Gastrocnemius medialis (tissue), 4 donors: ENCODE data around the gene ANO3. TPM values are rescaled to one million over a fixed set of nuclear protein-coding genes. Genes with fewer than 3 reads are reported as not detected.
A peak's percentile ranks its signal among the peaks of the same experiment; 100 is the strongest.

Experiments used
- ATAC-seq, 2 donors: fragments of 150-250 bp; one replicate each; pipeline ENCODE4 v1.9.1; 2016
- DNase-seq, 2 donors: peaks; one replicate each; pipeline ENCODE4 v3.0.0-alpha.2; 2019
- H3K27ac ChIP-seq, 4 donors: fragments of 200-600 bp; sonication (generic); 1 replicate in 1 of 4; 2 replicates in 3 of 4; pipeline ENCODE4 v1.5.1; 2016 to 2018; ENCODE audit warnings: mild to moderate bottlenecking in 2 of 4, moderate library complexity in 1 of 4
- H3K27me3 ChIP-seq, 3 donors: fragments of 200-600 bp; sonication (generic) in 2 of 3; 1 replicate in 1 of 3; 2 replicates in 2 of 3; pipeline versions ENCODE4 v1.5.1 to v1.6.0; 2016 to 2019; ENCODE audit warnings: mild to moderate bottlenecking in 1 of 3, moderate library complexity in 1 of 3
- H3K36me3 ChIP-seq, 2 donors: fragments of 200-600 bp; sonication (generic) in 1 of 2; one replicate each; pipeline ENCODE4 v1.5.1; 2017 to 2018
- H3K4me1 ChIP-seq, 2 donors: fragments of 200-600 bp; sonication (generic) in 1 of 2; one replicate each; pipeline ENCODE4 v1.5.1; 2016 to 2017; ENCODE audit warnings: mild to moderate bottlenecking in 2 of 2
- H3K4me3 ChIP-seq, 4 donors: fragments of 200-600 bp; sonication (generic) in 3 of 4; 1 replicate in 1 of 4; 2 replicates in 3 of 4; pipeline ENCODE4 v1.5.1; 2016 to 2019; ENCODE audit warnings: mild to moderate bottlenecking in 2 of 4
- H3K9me3 ChIP-seq, 3 donors: fragments of 200-600 bp; sonication (generic) in 2 of 3; 1 replicate in 1 of 3; 2 replicates in 2 of 3; pipeline ENCODE4 v1.5.1; 2016 to 2019
- CTCF ChIP-seq, 5 experiments: fragments of 450-650 bp in 3 of 5; fragments of 200-600 bp in 2 of 5; sonication (generic) in 2 of 5; IDR thresholded peaks in 4 of 5; conservative IDR thresholded peaks in 1 of 5; 1 replicate in 4 of 5; 2 replicates in 1 of 5; pipeline ENCODE4 v1.5.1; 2016 to 2019; ENCODE audit warnings: antibody characterized with exemption in 5 of 5, mild to moderate bottlenecking in 3 of 5, moderate library complexity in 3 of 5
- POLR2A ChIP-seq, 2 donors: fragments of 450-650 bp; IDR thresholded peaks; one replicate each; pipeline ENCODE4 v1.6.1; 2017; ENCODE audit warnings: antibody characterized with exemption in 2 of 2, mild to moderate bottlenecking in 2 of 2, moderate library complexity in 2 of 2
- in situ Hi-C, 4 donors: fragments of 200-750 bp; cut with MboI; loops; one replicate each; pipeline versions ENCODE4 v1.15.0 to v1.8.0; 2017; ENCODE audit warnings: low sequenced_read_pairs in 4 of 4
- intact Hi-C: fragments of 100-400 bp; cut with DNase I; formaldehyde crosslinking; loops from one replicate; pipeline ENCODE4 v1.15.1; 2023; ENCODE audit warnings: low total_unique reads
- total RNA-seq, 4 donors: library from RNA; depleted of rRNA; stranded (reverse); fragments of >200 nt; gene quantifications; one replicate each; pipeline versions ENCODE4 v1.1.0 to v1.2.3, GENCODE V29; 2016

Gene ANO3
- total RNA-seq, result under 1 TPM in 1 of 4 donors, not detected in 3; 0.05 TPM

- intact Hi-C loops, result no loop called here
- in situ Hi-C loops, result no loop called here
- peaks cover 0 to 3% (median 0%) of the 10 kb centered on the region in 3 donors for H3K27me3 ChIP-seq
- peak within 1 kb of the TSS in 2 of 4 donors; percentile 31 to 35 for H3K4me3 ChIP-seq
- TF ChIP-seq CTCF (IDR thresholded peaks at IDR 0.05 in 4 of 5, conservative IDR thresholded peaks at IDR 0.05 in 1 of 5), result no peak
- peak; percentile 12 to 18 for DNase-seq
- H3K4me1 ChIP-seq, result no peaks in the 10 kb centered on the region
- H3K27ac ChIP-seq, result no peak within 1 kb of the TSS
- no peaks in the 10 kb centered on the region for H3K36me3 ChIP-seq
- H3K9me3 ChIP-seq, result no peaks in the 10 kb centered on the region
- ATAC-seq, result peak in 1 of 2 donors; percentile 60
Observed at GRCh38 chr11:26331911-26332571, at the start of gene ANO3. ANO3 (plus strand) TSS chr11:26332130; CDS start chr11:26332276, 146 bp downstream.

DNA sequence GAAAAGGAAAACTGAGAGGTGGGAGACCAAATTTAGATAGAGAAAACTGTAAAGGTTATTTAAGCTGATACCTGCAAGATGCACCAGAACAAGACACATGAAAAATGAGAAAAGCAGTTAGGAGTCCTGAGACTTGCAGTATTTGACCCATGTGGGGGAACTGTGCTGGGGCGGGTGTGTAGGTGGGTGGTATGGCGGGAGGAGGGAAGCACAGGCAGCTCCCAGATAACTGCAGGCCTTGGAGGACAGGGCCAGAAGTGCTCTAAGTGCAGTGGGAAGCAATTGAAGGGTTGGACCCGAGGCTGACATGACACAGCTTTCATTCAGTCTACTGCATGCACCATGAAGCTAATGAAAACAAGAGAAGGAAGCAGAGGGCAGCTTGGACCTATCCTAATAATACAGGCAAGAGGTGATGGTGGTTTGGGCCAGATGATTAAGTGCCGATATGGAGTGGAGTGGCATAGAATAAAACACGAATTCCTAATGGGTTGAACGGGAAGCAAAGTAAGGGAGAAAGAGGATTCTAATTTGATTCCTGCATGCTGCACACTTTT is 48.0 kb upstream of the ANO3 start:
- no peak overlapping the region for H3K4me3 ChIP-seq
- TF ChIP-seq POLR2A (IDR thresholded peaks at IDR 0.05) (no peak), CTCF (IDR thresholded peaks at IDR 0.05 in 4 of 5, conservative IDR thresholded peaks at IDR 0.05 in 1 of 5) (no peak)
- in situ Hi-C loops, result loop anchor here in 3 of 4 donors (25.0 kb wide), 3 partner anchors 353 to 878 kb away; no protein-coding TSS in a partner anchor
- no peaks in the 10 kb centered on the region for H3K36me3 ChIP-seq
- no peak overlapping the region for H3K27ac ChIP-seq
- DNase-seq (no peak), ATAC-seq (no peak)
- intact Hi-C loops, result no loop called here
- no peaks in the 10 kb centered on the region for H3K4me1 ChIP-seq
- H3K9me3 ChIP-seq, result no peaks in the 10 kb centered on the region
- H3K27me3 ChIP-seq, result no peaks in the 10 kb centered on the region

DNA sequence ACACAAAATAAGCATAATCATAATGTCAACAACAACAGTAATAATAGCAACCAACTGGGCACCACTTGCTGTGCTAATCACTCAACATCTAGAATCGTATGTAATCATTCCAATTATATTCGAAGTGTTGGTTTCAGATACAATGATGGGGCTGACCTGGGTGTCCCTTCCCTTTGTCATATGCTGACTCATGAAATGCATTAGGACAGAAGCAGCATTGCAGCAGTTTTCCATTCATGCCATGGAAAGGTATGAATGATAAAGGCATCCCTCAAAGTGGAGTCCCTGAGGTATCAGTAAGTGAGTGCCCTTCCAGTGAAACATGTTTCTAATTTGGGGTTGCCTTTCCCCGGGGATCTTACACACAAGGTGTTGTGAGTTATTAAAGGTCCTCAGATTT is 46.3 kb upstream of the ANO3 start:
- Histone ChIP-seq H3K36me3 (no peaks in the 10 kb centered on the region), H3K27ac (no peak overlapping the region), H3K4me3 (no peak overlapping the region), H3K4me1 (no peaks in the 10 kb centered on the region), H3K27me3 (no peaks in the 10 kb centered on the region), H3K9me3 (no peaks in the 10 kb centered on the region)
- in situ Hi-C loops (loop anchor here in 3 of 4 donors (25.0 kb wide), 3 partner anchors 352 to 877 kb away; no protein-coding TSS in a partner anchor), intact Hi-C loops (no loop called here)
- DNase-seq (no peak), ATAC-seq (no peak)
- TF ChIP-seq POLR2A (IDR thresholded peaks at IDR 0.05) (no peak), CTCF (IDR thresholded peaks at IDR 0.05 in 4 of 5, conservative IDR thresholded peaks at IDR 0.05 in 1 of 5) (no peak)

- Histone ChIP-seq H3K27ac (no peak overlapping the region), H3K36me3 (no peaks in the 10 kb centered on the region), H3K4me3 (no peak overlapping the region), H3K4me1 (no peaks in the 10 kb centered on the region), H3K27me3 (no peaks in the 10 kb centered on the region), H3K9me3 (no peaks in the 10 kb centered on the region)
- no peak for TF ChIP-seq CTCF (IDR thresholded peaks at IDR 0.05 in 4 of 5, conservative IDR thresholded peaks at IDR 0.05 in 1 of 5)
- TF ChIP-seq POLR2A (IDR thresholded peaks at IDR 0.05), result no peak
- intact Hi-C loops, result no loop called here
- in situ Hi-C loops, result loop anchor here in 3 of 4 donors (25.0 kb wide), 3 partner anchors 351 to 876 kb away; no protein-coding TSS in a partner anchor
- no peak for DNase-seq
- no peak for ATAC-seq
Observed at GRCh38 chr11:26286472-26287066, 45.4 kb upstream of the ANO3 start.
